ENCODE measurements around the gene S100A10.
A peak's percentile ranks its signal among the peaks of the same experiment; 100 is the strongest.

The S100A10 gene

DNA sequence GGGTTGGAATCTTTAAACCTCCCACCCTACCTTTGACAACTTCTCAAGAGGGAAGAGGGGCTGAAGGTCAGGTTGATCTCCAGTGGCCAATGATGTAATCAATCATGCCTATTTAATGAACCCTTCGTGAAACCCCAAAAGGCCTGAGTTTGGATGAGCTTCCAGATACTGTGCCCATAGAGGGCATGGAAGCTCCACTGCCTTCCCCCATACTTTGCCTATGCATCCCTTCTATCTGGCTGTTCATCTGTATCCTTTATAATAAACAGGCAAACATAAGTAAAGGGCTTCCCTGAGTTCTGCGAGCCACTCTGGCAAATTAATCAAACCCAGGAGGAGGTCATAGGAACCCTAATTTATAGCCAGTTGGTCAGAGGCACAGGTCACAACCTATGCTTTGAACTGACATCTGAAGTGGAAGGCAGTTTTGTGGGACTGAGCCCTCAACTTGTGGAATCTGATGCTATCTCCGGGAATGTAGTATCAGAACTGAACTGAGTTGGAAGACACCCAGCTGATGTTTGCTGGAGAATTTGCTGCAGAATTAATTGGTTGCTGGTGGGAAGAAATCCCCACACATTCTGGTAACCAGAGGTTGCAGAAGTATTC lies 24.8 kb downstream of the S100A10 start:
- Histone ChIP-seq H3K27me3 (ENCODE audit: insufficient read depth, poor library complexity, severe bottlenecking) (no peaks in the 10 kb centered on the region), H3K27ac (replicated peaks) (no peak overlapping the region), H3K4me3 (replicated peaks; ENCODE audit: insufficient read depth, low read length) (no peak overlapping the region)
- no peak for DNase-seq (ENCODE audit: low read depth in 1 of 2, low spot score in 1 of 2)
- TF ChIP-seq POLR2AphosphoS5 (IDR thresholded peaks at IDR 0.05; ENCODE audit: low read depth) (no peak), SPI1 (IDR thresholded peaks at IDR 0.05; ENCODE audit: borderline replicate concordance, low read depth) (no peak), GABPA (IDR thresholded peaks at IDR 0.05; ENCODE audit: low read depth) (no peak)
- TF ChIP-seq, protein P1, sequence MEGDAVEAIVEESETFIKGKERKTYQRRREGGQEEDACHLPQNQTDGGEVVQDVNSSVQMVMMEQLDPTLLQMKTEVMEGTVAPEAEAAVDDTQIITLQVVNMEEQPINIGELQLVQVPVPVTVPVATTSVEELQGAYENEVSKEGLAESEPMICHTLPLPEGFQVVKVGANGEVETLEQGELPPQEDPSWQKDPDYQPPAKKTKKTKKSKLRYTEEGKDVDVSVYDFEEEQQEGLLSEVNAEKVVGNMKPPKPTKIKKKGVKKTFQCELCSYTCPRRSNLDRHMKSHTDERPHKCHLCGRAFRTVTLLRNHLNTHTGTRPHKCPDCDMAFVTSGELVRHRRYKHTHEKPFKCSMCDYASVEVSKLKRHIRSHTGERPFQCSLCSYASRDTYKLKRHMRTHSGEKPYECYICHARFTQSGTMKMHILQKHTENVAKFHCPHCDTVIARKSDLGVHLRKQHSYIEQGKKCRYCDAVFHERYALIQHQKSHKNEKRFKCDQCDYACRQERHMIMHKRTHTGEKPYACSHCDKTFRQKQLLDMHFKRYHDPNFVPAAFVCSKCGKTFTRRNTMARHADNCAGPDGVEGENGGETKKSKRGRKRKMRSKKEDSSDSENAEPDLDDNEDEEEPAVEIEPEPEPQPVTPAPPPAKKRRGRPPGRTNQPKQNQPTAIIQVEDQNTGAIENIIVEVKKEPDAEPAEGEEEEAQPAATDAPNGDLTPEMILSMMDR (IDR thresholded peaks at IDR 0.05; ENCODE audit: insufficient read depth, low read length), result no peak
- TF ChIP-seq, protein P2, sequence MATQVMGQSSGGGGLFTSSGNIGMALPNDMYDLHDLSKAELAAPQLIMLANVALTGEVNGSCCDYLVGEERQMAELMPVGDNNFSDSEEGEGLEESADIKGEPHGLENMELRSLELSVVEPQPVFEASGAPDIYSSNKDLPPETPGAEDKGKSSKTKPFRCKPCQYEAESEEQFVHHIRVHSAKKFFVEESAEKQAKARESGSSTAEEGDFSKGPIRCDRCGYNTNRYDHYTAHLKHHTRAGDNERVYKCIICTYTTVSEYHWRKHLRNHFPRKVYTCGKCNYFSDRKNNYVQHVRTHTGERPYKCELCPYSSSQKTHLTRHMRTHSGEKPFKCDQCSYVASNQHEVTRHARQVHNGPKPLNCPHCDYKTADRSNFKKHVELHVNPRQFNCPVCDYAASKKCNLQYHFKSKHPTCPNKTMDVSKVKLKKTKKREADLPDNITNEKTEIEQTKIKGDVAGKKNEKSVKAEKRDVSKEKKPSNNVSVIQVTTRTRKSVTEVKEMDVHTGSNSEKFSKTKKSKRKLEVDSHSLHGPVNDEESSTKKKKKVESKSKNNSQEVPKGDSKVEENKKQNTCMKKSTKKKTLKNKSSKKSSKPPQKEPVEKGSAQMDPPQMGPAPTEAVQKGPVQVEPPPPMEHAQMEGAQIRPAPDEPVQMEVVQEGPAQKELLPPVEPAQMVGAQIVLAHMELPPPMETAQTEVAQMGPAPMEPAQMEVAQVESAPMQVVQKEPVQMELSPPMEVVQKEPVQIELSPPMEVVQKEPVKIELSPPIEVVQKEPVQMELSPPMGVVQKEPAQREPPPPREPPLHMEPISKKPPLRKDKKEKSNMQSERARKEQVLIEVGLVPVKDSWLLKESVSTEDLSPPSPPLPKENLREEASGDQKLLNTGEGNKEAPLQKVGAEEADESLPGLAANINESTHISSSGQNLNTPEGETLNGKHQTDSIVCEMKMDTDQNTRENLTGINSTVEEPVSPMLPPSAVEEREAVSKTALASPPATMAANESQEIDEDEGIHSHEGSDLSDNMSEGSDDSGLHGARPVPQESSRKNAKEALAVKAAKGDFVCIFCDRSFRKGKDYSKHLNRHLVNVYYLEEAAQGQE (IDR thresholded peaks at IDR 0.05; ENCODE audit: insufficient replicate concordance, low read depth), result no peak

DNA sequence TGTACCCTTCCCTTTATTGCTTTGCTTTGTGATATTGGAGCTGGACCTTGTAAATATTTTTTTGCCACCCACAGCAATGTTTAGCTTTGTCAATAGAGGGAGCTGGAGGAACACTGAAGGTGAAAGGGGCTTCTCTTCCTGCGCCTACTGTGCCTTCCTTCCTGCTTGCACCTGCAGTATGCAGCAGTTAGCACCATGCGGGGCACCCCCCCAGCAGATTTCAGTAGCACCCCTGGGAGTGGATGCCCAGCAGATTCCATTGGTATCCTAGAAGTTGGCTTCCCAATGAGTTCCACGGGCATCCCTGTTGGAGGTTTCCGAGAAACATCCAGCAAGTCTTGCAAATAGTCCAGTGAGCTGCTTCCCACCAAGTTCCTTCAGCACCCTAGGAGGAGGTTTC lies 25.6 kb downstream of the S100A10 start:
- H3K27ac ChIP-seq (replicated peaks), result no peak overlapping the region
- peak in 1 of 2 experiments; percentile 49 for DNase-seq (ENCODE audit: low read depth in 1 of 2, low spot score in 1 of 2)
- no peak overlapping the region for H3K4me3 ChIP-seq (replicated peaks; ENCODE audit: insufficient read depth, low read length)
- H3K27me3 ChIP-seq (ENCODE audit: insufficient read depth, poor library complexity, severe bottlenecking), result no peaks in the 10 kb centered on the region
- TF ChIP-seq, protein P2 (IDR thresholded peaks at IDR 0.05; ENCODE audit: insufficient replicate concordance, low read depth), result no peak
- no peak for TF ChIP-seq GABPA (IDR thresholded peaks at IDR 0.05; ENCODE audit: low read depth)
- TF ChIP-seq, protein P1 (IDR thresholded peaks at IDR 0.05; ENCODE audit: insufficient read depth, low read length), result peak; percentile 88

DNA sequence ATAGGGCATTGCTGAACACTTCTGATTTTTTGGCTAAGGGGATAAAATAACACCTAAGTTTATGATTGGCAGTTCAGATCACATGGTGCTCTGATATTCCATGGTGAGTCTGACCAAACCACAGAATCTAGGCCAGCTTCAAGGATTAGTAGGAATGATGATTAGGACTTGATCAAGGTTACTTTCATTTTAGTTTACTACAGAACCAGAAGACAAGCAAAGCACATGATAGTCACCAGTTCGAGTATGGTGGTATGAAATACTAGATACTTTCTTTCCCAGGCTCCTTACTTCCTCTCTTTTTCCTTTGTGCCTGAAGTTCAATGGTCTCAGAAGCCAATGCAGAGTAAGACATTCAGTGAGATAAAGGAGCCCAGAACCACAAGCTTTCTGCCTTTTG lies 26.6 kb downstream of the S100A10 start:
- no peak overlapping the region for H3K4me3 ChIP-seq (replicated peaks; ENCODE audit: insufficient read depth, low read length)
- H3K27ac ChIP-seq (replicated peaks), result no peak overlapping the region
- H3K27me3 ChIP-seq (ENCODE audit: insufficient read depth, poor library complexity, severe bottlenecking), result no peaks in the 10 kb centered on the region
- DNase-seq (ENCODE audit: low read depth in 1 of 2, low spot score in 1 of 2), result no peak
- TF ChIP-seq GABPA (IDR thresholded peaks at IDR 0.05; ENCODE audit: low read depth) (no peak), POLR2AphosphoS5 (IDR thresholded peaks at IDR 0.05; ENCODE audit: low read depth) (no peak), SPI1 (IDR thresholded peaks at IDR 0.05; ENCODE audit: borderline replicate concordance, low read depth) (no peak)
- TF ChIP-seq, protein P1 (IDR thresholded peaks at IDR 0.05; ENCODE audit: insufficient read depth, low read length), result no peak
- TF ChIP-seq, protein P2 (IDR thresholded peaks at IDR 0.05; ENCODE audit: insufficient replicate concordance, low read depth), result no peak
